Stimulated activated CD8-positive, alpha-beta memory T cell treated with anti-CD3 and anti-CD28 coated beads, Interleukin-7, amount 100 ng/mL, for 24 hours (primary cell): ENCODE data around the gene SH3RF2.

ENCODE experiments used
- DNase-seq: peaks from one replicate; pipeline ENCODE4 v3.0.0-alpha.2; 2020; ENCODE audit warnings: low read depth

The SH3RF2 gene

DNA sequence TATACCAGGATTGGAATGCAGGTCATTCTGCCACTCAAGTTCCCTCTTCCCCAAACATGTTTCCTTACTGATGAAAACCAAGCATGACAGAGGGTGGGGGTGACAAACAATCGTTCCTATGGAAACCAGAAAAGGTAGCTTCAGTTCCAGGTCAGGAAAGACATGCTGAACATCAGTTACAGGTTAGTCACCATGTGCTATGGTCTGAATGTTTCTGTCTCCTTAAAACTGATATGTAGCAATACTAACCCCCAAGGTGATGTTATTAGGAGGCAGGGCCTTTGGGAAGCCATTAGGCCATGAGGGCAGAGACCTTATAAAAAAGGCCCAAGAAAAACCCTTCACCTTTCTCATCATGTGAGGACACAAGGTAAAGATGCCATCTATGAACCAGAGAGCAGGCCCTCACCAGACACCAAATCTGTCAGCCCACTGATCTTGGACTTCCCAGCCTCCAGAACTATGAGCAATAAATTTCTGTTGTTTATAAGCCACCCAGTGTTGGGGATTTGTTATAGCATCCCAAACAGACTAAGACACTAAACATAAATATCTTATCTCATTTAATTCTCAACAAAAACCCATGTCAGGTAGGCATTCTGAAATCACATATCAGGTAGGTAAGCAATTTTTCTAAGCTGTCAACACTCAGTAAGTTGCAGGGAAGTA is 15.7 kb upstream of the SH3RF2 start:
- DNase-seq, result no peak

DNA sequence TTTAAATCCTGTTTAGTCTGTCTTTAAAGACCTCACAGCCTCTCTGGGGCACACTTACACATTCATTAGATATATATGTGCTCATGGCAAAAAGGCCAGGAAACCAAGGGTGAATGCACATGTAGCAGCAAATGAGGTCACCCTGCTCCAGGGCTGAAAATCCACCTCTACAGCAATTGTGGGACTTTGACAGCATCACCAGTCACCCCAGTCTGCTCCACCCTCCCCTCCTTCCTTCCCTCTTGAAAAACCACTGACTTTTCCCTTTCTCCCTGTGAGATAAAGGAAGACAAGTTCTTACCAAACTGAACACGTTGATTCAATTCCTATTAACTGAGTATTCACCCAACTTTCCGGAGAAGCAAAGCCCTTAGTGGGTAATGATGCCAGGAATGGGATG is 15.2 kb upstream of the SH3RF2 start:
- no peak for DNase-seq

DNA sequence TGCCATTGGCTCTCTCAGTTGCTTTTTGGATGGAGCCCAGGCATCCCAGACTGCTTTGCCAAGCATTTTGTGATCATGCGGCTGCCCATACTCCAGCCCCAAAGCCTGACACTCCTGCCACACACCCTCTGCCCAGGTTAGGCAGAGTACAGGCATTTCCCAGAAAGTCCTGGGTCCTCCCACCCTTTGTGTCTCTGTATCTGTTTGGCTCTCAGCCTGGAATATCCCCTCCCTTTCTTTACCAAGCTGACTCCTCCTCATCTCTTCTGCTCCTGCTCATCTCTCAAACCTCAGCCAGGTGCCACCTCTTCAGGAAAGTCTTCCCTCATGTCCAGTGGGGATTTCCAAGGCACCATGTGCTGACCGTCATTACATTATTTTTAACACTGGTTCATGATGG is 14.3 kb upstream of the SH3RF2 start:
- no peak for DNase-seq

DNA sequence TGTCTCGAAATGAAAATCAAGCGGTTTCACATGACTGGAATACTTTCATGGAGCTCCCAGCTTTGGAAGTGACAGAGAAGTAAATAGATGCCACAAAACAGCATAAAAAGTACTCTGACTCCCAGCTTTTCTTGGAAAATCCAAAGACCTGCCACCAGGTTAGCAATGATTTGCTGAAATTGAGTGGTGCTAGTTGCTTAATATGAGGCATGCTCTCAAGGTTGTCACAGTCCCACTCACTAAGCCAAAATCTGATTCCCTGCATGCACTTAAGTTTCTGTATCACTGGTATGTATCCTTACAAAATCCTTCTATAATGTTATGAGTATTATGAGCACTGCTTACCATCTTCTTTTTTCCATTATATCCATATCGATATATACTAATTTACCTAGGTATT is 13.0 kb upstream of the SH3RF2 start:
- DNase-seq, result no peak

DNA sequence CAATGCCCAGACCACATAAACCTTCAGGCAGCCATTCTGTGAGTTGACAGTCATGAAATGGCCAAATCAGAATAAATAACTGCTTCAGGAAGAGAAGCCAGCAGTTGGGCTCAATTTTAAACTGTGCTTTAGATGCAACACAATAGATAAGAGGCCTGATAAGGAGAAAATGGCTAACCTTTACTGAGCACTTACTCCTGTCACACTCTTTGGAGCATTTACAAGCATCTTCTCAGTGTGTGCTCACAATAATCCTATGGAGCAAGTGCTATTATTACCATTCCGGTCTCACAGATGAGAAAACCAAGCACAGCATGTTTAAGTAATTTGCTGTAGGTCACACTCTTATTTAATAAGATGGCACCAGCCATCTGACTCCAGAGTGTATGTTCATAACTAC is 11.5 kb upstream of the SH3RF2 start:
- no peak for DNase-seq

DNA sequence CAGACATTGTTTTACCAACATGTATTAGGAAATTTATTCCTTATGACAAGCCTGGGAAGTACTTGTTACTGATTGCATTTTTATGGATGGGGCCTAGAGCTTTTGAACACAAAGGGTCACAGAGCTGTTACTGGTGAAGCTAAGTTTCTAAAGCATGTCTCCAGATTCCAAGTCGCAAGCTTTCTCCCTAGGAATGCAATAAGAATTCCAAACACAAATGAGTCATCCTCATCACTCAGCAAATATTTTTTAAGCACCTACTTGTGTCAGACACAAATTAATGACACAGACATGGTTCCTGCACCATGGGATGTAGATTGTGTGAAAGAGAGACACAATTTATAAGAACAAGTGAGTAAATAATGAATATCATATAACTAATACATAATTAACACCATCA is 11.0 kb upstream of the SH3RF2 start:
- DNase-seq, result no peak

DNA sequence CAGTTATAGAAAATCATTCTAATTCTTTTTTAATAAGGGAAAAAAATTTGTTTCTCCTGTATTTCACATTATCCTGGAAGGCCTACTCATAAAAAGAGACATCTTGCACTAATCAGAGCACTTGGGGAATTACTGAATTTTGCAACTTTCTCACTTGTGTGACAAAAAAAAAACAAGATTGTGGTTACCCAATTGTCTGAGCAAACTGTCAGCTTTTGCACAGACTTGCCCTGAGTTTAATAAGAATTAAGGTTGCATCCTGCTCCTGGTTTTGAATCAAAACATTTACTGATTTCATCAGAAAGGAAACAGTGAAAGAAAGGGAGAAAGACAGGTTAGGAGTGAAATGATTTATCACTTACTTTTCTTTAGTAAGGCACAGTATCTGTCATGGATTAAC is 10.6 kb upstream of the SH3RF2 start:
- DNase-seq, result no peak

DNA sequence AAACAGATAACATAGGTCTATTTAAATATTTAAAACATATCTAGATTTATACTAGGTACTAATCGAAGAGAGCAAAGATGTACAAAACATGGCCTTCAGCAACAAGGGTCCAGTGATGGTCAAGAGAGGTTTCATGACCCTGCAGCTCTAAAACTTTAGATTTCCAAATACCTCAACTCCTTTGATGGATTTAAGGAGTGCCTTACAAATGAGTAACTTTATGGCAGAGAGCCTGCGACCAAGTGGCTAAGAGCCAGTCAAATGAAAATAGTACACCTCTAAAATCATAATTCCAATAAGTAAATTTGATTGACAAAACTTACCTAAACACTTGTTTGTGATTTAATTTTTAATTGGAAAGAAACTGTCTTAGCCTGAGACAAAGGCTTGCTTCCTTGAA is 4.7 kb upstream of the SH3RF2 start:
- DNase-seq, result no peak

DNA sequence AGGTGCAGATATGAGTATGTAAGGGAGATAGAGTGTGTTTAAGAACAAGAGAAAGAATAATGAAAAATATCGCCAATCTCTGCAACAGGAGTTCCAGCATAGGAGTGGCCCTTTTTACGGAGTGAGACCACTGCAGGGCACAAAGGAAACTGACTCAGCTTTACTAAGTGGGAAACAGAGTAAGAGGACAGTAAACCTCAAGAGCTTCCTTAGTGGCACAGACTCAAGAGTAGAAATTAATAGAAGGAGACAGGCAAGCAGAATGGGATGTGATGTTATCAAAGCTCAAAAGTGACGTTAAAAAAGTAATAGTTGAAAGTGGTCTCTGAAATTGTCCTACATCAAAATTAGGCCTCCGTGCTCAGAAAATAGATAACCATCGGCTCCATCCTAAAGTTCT is 2.1 kb upstream of the SH3RF2 start:
- DNase-seq, result no peak

DNA sequence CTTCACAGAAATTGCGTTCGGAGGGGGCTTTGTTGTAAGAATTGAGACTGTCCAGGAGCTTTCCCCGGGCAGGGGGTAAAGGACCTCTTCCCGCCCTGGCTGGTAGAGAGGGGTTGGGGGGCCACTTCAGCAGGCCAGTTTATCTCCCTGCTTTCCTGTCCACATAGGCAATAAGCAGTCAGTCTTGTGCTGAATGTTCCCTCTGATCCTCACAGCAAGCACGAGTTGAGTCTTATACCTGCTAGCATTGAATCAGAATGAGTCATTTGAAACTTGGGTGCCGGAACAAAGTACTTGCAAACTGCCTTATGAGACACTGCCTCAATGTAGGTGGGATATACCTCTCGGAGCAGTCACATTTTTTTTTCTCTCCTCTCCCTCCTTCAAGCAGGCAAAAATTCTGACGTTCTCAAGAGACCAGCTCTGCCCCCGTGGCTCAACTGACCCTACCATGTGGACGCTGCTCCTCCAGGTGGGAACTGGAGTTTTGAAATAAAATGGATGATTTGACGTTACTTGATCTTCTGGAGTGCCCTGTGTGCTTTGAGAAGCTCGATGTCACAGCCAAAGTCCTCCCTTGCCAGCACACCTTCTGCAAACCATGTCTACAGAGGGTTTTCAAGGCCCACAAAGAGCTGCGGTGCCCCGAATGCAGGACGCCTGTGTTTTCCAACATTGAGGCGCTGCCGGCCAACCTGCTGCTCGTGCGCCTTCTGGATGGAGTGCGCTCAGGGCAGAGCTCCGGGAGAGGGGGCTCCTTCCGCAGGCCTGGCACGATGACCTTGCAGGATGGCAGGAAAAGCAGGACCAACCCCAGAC is 1.3 kb downstream of the SH3RF2 start:
- DNase-seq, result no peak

DNA sequence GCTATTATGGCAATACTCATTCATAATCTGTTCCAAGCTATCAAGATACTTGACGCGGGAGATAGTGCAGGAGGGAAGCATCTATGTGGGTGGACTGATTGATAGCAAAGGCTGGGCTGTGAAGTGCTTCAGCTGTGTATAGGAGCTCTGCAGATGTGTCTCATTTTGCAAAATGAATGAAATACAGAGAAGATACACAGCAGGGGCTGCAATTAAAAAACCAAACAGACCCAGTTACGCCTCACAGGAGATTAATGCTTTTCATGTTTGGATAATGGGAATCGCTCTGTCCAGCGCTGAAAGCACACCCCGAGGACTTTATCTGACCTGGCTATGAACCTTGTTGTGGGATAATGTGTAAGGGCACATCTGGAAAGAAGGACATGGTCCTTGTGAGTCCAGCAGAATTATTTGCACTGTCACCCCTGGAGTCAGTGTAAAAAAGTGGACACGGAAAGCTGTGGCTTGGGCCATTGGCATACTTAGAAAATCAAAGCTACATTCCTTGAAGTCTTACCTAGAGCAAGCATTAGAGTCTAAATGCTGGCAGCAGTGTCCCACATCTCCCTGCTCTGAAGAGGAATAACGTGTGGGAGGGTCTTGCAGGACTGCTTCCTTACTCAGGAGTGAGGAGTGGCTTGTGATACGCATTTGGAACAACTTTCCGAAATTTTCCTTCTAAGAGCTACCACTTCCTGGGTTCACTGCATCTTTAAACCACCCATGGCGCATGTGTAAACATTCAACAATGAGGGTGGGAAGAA is 2.6 kb downstream of the SH3RF2 start:
- no peak for DNase-seq

DNA sequence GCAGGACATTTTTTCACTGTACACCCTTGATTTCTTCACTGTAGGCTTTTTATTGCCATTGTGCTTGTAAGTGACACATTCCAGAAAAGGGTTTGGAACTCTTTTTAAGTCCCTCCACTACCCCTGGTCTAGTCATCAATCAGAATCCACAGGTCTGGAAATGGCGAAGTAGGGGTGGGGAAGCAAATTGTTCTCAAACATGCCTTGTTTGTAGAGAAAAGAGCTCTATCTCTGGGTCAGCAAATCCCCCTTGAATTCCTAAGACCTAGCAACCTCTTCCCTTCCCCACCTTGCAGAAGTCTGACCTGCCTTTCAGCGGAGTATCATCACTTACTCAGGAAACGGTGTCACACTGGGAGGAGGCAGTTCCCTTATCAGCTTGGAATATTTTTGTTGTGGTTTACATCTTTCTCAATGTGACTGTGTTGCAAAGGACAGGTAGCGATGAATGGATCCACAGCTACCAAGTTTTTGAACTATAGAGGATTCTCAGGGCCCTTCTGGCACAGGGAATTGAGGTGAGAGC is 3.2 kb downstream of the SH3RF2 start:
- DNase-seq, result no peak

DNA sequence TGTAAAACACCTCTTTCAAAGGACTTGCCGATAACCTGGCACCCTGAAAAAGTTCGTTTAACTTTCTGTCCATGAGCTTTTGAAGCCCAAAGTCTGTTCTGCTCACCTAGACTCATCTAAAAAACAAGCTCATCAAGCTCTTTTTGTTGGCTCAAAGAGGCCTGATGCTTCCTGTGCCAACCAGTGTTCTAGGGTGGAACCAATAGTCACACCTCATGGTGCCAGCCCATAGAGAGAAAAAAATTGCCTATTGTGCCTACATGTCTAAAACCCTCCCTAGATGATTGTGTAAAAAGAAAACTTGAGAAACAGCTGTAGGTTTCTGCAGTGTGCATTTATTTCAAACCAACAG is 4.7 kb downstream of the SH3RF2 start:
- no peak for DNase-seq

DNA sequence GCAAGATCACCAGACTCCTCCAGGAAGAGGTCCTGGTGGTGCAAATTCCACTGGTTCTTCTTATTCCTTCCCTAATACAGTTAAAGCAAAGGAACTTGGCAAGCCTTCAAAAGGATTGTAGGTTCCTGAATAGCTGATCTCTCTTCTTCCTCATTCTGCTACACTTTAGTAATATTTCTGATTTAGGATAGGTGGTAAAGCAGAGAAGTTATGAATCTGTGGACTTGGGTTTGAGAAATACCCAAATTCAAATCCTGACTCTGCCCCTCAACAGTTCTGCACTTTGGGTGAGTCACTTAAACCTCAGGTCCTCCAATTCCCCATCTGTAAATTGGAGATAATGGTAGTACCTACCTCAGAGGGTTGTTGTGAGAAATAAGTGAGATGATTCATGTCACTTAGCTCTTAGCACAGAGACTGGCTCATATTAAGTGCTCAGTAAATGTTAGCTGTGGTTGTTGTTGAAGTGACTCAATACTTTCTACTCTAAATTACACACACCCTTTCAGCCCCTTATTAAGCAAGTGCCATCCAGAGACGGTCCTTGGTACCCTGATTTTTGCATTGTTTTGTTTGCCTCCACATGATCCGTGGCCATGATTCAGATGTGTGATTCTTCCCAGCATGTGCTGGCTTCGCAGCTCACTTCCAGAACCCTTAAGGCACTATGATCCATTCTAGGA is 5.2 kb downstream of the SH3RF2 start:
- DNase-seq, result no peak

DNA sequence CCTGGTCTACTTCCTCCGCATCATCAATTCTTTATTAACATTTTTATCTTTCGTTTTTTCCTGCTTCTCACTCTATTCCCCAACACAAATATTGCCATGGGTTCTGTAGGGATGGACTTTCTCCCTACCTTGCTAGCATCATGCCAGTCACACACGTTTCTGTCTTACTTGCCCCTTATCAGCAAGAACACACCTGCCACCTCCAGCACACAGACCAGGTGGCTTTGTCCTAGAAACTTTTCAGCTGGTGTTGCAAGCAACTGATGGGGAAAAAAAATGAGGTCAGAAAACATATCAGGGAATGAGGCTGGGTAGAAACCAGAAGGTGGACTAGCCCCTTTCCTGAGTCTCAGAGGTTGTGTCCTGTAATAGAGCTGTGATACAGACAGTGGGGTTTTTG is 5.8 kb downstream of the SH3RF2 start:
- no peak for DNase-seq

DNA sequence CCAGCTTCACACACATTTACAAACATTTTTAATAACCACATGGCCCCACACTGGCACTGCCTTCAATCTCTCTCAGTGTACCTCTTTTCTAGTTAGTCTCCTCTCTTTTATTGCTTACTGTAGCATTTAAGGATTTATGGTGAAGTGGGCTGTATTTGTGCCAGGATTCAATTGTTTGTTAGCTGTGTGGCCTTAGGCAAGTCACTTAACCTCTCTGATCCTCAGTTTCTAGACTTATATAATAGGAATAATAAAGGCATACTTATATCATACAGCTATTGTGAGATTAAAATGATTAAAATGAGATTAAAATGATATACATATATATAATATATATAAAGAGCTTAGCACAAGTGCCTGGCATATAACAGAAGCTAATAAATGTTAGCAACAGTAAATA is 6.4 kb downstream of the SH3RF2 start:
- no peak for DNase-seq

DNA sequence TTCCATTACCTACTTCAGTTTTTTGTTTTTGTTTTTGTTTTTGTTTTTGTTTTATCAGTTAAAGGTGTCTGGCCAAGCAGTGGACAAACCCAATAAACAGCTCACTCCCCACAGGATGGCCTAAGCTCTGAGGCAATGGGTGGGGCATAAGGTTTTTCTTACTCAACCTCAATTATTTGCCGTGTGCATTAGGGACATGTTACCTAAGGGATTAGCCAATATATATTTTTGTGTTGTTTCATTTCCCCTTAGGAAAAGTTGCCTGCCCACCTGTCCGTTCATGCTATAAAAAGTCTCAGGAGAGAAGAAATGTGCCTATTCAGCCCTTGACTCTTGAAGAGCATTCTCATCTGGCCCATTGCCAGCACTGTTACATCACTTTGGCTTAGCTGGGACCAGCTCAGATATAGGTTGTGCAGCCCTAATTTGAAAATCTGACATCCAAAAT is 7.3 kb downstream of the SH3RF2 start:
- DNase-seq, result no peak

DNA sequence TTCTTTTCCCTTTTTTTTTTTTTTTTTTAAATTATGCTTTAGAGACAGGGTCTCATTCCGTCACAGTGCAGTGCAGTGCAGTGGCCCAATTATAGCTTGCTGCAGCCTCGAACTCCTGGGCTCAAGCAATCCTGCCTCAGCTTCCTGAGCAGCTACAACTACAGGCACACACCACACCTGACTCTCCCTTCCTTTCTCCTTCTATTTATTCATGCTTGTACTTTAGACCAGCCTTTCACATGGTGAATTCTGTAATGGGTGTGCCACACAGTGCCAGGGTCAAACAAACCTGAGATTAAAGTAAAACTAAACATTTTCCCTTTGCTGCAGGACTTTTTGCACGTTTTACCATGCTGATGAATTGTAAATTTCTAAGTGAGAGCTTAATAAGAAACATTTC is 8.0 kb downstream of the SH3RF2 start:
- DNase-seq, result no peak

DNA sequence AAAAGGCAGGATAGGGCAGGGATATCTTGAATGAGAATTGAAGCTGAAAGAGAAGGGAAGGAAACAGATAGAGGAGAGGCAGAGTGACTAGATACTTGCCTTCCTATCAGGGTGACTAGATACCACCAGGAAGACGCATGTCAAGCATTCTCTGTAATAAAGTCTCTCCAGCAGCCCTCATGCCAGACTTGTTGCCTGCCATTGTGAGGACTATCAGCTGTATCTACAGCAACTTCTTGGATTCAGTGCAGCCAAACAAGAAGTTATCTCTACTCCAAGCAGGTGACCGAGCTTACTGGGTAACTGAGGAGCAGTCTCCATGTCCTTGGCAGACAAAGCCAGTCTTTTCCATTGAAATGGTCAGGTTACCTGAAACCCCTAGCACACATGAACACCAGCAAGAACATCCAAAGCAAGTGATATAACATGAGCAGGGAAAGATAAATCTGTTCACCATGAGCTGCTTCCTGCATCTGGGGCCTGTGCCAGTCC is 9.3 kb downstream of the SH3RF2 start:
- DNase-seq, result no peak

DNA sequence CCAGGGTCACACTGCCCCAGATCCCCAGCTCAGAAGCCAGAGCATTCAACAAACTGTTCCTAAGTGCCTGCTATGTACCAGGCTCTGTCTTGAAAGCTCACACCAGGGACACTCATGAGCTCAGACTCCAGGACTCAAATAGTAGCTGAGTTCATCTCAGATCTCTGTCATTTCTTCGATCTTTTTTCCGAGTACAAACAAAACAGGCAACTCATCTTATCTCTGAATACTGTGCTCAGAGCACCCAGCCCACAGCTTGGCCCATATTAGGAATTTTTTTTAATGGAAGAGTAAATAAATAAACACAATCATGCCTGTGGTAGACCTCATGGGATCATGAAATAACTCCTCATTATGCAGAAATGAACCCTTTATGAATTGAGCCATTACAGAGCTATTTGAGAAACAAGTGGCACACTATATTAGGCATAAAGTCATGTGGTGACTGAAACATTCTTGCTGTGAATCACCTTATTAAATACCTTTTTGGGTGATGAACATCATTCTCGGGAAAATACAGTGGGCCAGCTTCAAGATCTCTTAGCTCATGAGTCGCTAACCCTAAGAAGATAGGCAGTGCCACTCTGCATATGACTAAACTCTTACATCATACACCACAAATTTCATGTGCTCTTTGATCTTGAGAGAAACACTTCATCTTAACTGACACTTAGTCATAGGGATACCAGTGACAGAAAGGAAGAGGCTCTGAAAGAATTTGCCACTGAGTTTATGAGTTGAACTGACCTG is 9.9 kb downstream of the SH3RF2 start:
- no peak for DNase-seq

DNA sequence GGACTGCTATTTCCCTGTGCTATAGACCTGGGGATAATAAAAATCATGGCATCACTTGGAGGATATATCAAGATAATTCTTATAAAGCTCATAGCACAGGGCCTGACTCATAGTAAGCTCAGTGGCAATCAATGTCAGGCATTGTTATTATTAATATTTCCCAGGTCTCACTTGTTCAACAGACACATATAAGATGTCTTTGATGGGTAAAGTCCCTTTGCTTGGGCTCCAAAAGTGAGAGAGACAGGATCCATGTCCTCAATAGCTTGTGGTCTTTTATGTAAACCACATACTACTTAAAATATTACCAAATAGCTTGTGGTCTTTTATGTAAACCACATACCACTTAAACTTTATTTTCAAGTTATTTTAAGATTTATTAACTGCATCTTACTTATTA is 11.2 kb downstream of the SH3RF2 start:
- DNase-seq, result no peak
